HepG2 (cell line): ENCODE data around the gene THAP3. TPM values are rescaled to one million over a fixed set of nuclear protein-coding genes. Genes with fewer than 3 reads are reported as not detected.

Experiments
- ATAC-seq: fragments of 200-7000 bp; cut with Tn5 transposase; 3 replicates; pipeline ENCODE4 v1.9.1; 2020; ENCODE audit warnings: mild to moderate bottlenecking, moderate library complexity
- BruUV-seq: library from RNA; stranded (reverse); fragments of 400-500 nt; replicated peaks from 2 replicates; lab custom pipeline; 2021; lab: Mats Ljungman, UMichigan
- CTCF ChIA-PET: fragments of 300-600 bp; formaldehyde crosslinking; extraction: SDS; loops from one replicate; lab custom pipeline; 2021; ENCODE audit warnings: low total read pairs, inconsistent platforms, low intra/inter-chr PET ratio; lab: Yijun Ruan, JAX
- POLR2A ChIA-PET: fragments of 350-600 bp; sonication (Branson Sonifier 250); formaldehyde crosslinking; loops from one replicate; lab custom pipeline; 2020; ENCODE audit warnings: antibody characterized with exemption, inconsistent platforms; lab: Yijun Ruan, JAX
- DNase-seq: peaks from one replicate; pipeline ENCODE4 v3.0.0-alpha.2; 2015; ENCODE audit warnings: low spot score
- FAIRE-seq: peaks from 3 replicates; lab custom pipeline; 2011; peaks lifted over from hg19 to GRCh38; lab: Jason Lieb, UNC
- H2AFZ ChIP-seq: one replicate; pipeline ENCODE4 v1.6.1; 2011; ENCODE audit warnings: low read length, inconsistent platforms
- H3K27ac ChIP-seq: fragments of 300-600 bp; 3 replicates; pipeline ENCODE4 v1.8.0; 2011; ENCODE audit warnings: mixed run types, mild to moderate bottlenecking, mixed read lengths, low read length, inconsistent platforms; ENCODE audit not compliant: insufficient read depth; ENCODE audit errors: extremely low read length
- H3K27me3 ChIP-seq, 2 experiments: fragments of 200-600 bp in 1 of 2; 2 replicates in 1 of 2; 3 replicates in 1 of 2; pipeline versions ENCODE4 v1.6.0 to v1.8.0; 2011; ENCODE audit warnings: low read length in 2 of 2, mild to moderate bottlenecking in 2 of 2, moderate library complexity in 2 of 2, inconsistent platforms in 1 of 2; ENCODE audit not compliant: insufficient read depth in 2 of 2, control insufficient read depth in 1 of 2
- H3K36me3 ChIP-seq, 2 experiments: fragments of 200-600 bp in 1 of 2; replicated peaks in 1 of 2; 2 replicates in 1 of 2; 3 replicates in 1 of 2; pipeline versions ENCODE4 v1.5.1 to v1.8.0; 2011; ENCODE audit warnings: low read length in 2 of 2, inconsistent platforms in 1 of 2; ENCODE audit not compliant: insufficient read depth in 2 of 2, control insufficient read depth in 1 of 2
- H3K4me1 ChIP-seq: 2 replicates; pipeline ENCODE4 v1.5.1; 2012; ENCODE audit warnings: low read length, inconsistent platforms; ENCODE audit not compliant: insufficient read depth
- H3K4me2 ChIP-seq: 2 replicates; pipeline ENCODE4 v1.6.0; 2011; ENCODE audit warnings: low read depth, low read length, inconsistent platforms
- H3K4me3 ChIP-seq, 3 experiments: fragments of 200-600 bp in 1 of 3; sonication (generic), shearing (Covaris generic) in 1 of 3; replicated peaks in 1 of 3; 2 replicates each; pipeline ENCODE4 v1.5.1; 2011 to 2016; ENCODE audit warnings: low read length in 3 of 3, inconsistent platforms in 2 of 3, low read depth in 2 of 3, mild to moderate bottlenecking in 2 of 3, control low read depth in 1 of 3, mixed read lengths in 1 of 3; ENCODE audit not compliant: insufficient read depth in 1 of 3
- H3K79me2 ChIP-seq: one replicate; pipeline ENCODE4 v1.6.1; 2011; ENCODE audit warnings: low read length, inconsistent platforms; ENCODE audit not compliant: insufficient read depth
- H3K9ac ChIP-seq: 2 replicates; pipeline ENCODE4 v1.6.0; 2011; ENCODE audit warnings: mild to moderate bottlenecking, low read depth, low read length, inconsistent platforms; ENCODE audit not compliant: insufficient read depth
- H3K9me3 ChIP-seq: 2 replicates; pipeline ENCODE4 v1.5.1; 2012; ENCODE audit warnings: mild to moderate bottlenecking, low read length
- H4K20me1 ChIP-seq: 2 replicates; pipeline ENCODE4 v1.6.0; 2011; ENCODE audit warnings: inconsistent platforms, mild to moderate bottlenecking, low read length, moderate library complexity; ENCODE audit not compliant: insufficient read depth
- MXD1 ChIP-seq: sonication (generic); formaldehyde crosslinking; IDR thresholded peaks from 2 replicates; pipeline ENCODE4 v1.4.0; 2020; ENCODE audit warnings: mild to moderate bottlenecking, missing genetic modification reagents
- NCOR1 ChIP-seq: fragments of 200-600 bp; sonication (generic); IDR thresholded peaks from 2 replicates; pipeline ENCODE4 v1.7.0; 2017; ENCODE audit warnings: antibody characterized with exemption, low read length, borderline replicate concordance
- SAP130 ChIP-seq: IDR thresholded peaks from 2 replicates; pipeline ENCODE4 v1.6.1; 2016; ENCODE audit warnings: low read depth
- SOX6 ChIP-seq, 2 experiments: fragments of 450-650 bp in 1 of 2; sonication (generic) in 1 of 2; formaldehyde crosslinking in 1 of 2; IDR thresholded peaks; 2 replicates each; pipeline versions ENCODE4 v1.4.0 to v1.6.1; 2017 to 2020; ENCODE audit warnings: antibody characterized with exemption in 1 of 2, mild to moderate bottlenecking in 1 of 2, missing genetic modification reagents in 1 of 2
- SP5 ChIP-seq: IDR thresholded peaks from 2 replicates; pipeline ENCODE4 v1.6.1; 2016; ENCODE audit warnings: low read depth, borderline replicate concordance
- TBP ChIP-seq: sonication (generic); formaldehyde crosslinking; IDR thresholded peaks from 2 replicates; pipeline ENCODE4 v1.5.0; 2020; ENCODE audit warnings: missing genetic modification reagents
- TEAD3 ChIP-seq: optimal IDR thresholded peaks from 2 replicates; pipeline ENCODE3; 2016; ENCODE audit warnings: borderline replicate concordance
- ZBTB20 ChIP-seq: sonication (generic); formaldehyde crosslinking; IDR thresholded peaks from 2 replicates; pipeline ENCODE4 v1.8.1; 2023; ENCODE audit warnings: missing genetic modification reagents, low read depth, mild to moderate bottlenecking, borderline replicate concordance
- ZFX ChIP-seq: sonication (generic); formaldehyde crosslinking; IDR thresholded peaks from 2 replicates; pipeline ENCODE4 v1.4.0; 2020; ENCODE audit warnings: mild to moderate bottlenecking, low read depth, missing genetic modification reagents, moderate library complexity
- ZNF260 ChIP-seq: sonication (generic); formaldehyde crosslinking; IDR thresholded peaks from 2 replicates; pipeline ENCODE4 v1.4.0; 2020; ENCODE audit warnings: missing genetic modification reagents, low read depth, mild to moderate bottlenecking, borderline replicate concordance
- ZNF331 ChIP-seq: sonication (generic); formaldehyde crosslinking; IDR thresholded peaks from 2 replicates; pipeline ENCODE4 v1.4.0; 2020; ENCODE audit warnings: missing genetic modification reagents
- ZNF768 ChIP-seq: sonication (generic); formaldehyde crosslinking; IDR thresholded peaks from 2 replicates; pipeline ENCODE4 v1.4.0; 2020; ENCODE audit warnings: missing genetic modification reagents
- ZNF792 ChIP-seq: IDR thresholded peaks from 2 replicates; pipeline ENCODE4 v1.6.1; 2016
- ZNF841 ChIP-seq: sonication (generic); formaldehyde crosslinking; IDR thresholded peaks from 2 replicates; pipeline ENCODE4 v1.8.1; 2023; ENCODE audit warnings: missing genetic modification reagents, borderline replicate concordance
- WGBS: methylation state at CpG from one replicate; pipeline ENCODE4 v1.1.6; 2017; ENCODE audit warnings: low lambda C conversion rate; 5-methylcytosine and 5-hydroxymethylcytosine counted together
- in situ Hi-C: cut with HindIII; loops from 2 replicates; pipeline ENCODE4 v1.10.0; 2017; ENCODE audit warnings: low pct_unique_long_range_greater_than_20kb; ENCODE audit not compliant: extremely low pct_ligation_motif_present
- intact Hi-C: fragments of 100-400 bp; cut with micrococcal nuclease; formaldehyde crosslinking; loops from one replicate; pipeline ENCODE4 v1.10.0; 2022; ENCODE audit not compliant: unreplicated experiment
- polyA plus RNA-seq, 8 experiments: library from polyadenylated mRNA; depleted of rRNA in 3 of 8; stranded (reverse) in 7 of 8; unstranded in 1 of 8; fragments of >200 nt; fragmentation: Illumina TruSeq in 4 of 8; extraction: Trizol in 4 of 8; gene quantifications; 2 replicates each; pipeline versions ENCODE4 v1.2.1 to v1.2.3, GENCODE V29; 2011 to 2016; ENCODE audit warnings: low read depth in 4 of 8, missing spikeins in 1 of 8, mixed read lengths in 1 of 8; ENCODE audit not compliant: insufficient read depth in 1 of 8
- total RNA-seq, 5 experiments: library from RNA; depleted of rRNA; stranded (reverse); fragments of >200 nt; fragmentation: Illumina TruSeq; extraction: Trizol; gene quantifications; 2 replicates each; pipeline ENCODE4 v1.2.3, GENCODE V29; 2016; ENCODE audit warnings: low read depth in 1 of 5
- TF ChIP-seq, protein P1 (sequence below): sonication (generic); formaldehyde crosslinking; IDR thresholded peaks from 2 replicates; pipeline ENCODE4 v1.4.0; 2020; ENCODE audit warnings: mild to moderate bottlenecking, missing genetic modification reagents

Gene THAP3
- total and polyA plus RNA-seq, 2 of the 13 experiments (the other 11 are each of a cell fraction or from before 2014, with no cell fraction given), result 10.3 to 14.9 TPM

GRCh38 chr1:6623269-6623965 lies 1.3 kb upstream of the THAP3 start:
- DNase-seq, result no peak
- whole genome bisulfite sequencing, result 88% methylated on average over 14 of the region's 14 CpGs
- ChIA-PET CTCF (no interaction called here), POLR2A (interaction anchor here (0.9 to 3.1 kb wide), 3 partner anchors 19 to 161 kb away, joined by 3 to 19 read pairs (median 5); partner anchors contain the start of genes CAMTA1 and KLHL21)
- no peak overlapping the region for H3K9ac ChIP-seq
- no peak for ATAC-seq
- in situ Hi-C loops (no loop called here), intact Hi-C loops (no loop called here)
- H3K4me3 ChIP-seq, result no peak overlapping the region
- TF ChIP-seq TEAD3 (CRISPR knock-in tag) (no peak), NCOR1 (no peak), ZNF331 (CRISPR knock-in tag) (no peak), ZFX (CRISPR knock-in tag) (no peak), SP5 (CRISPR knock-in tag) (no peak)
- no peak overlapping the region for H2AFZ ChIP-seq
- H3K36me3 ChIP-seq, result peaks cover 23 to 64% of the 10 kb centered on the region in 2 experiments; a peak in 4 of 5 replicates
- H3K9me3 ChIP-seq, result no peaks in the 10 kb centered on the region
- no peaks in the 10 kb centered on the region; the same call in 1 of the 2 replicates for H4K20me1 ChIP-seq
- no peaks in the 10 kb centered on the region; a peak in 1 of 5 replicates for H3K27me3 ChIP-seq
- FAIRE-seq, result no peak
- no TSS peak for BruUV-seq
- no peak overlapping the region for H3K27ac ChIP-seq
- H3K4me2 ChIP-seq, result no peak overlapping the region
- peaks cover 31% of the 10 kb centered on the region for H3K4me1 ChIP-seq
- peaks cover 32% of the 10 kb centered on the region for H3K79me2 ChIP-seq

DNA sequence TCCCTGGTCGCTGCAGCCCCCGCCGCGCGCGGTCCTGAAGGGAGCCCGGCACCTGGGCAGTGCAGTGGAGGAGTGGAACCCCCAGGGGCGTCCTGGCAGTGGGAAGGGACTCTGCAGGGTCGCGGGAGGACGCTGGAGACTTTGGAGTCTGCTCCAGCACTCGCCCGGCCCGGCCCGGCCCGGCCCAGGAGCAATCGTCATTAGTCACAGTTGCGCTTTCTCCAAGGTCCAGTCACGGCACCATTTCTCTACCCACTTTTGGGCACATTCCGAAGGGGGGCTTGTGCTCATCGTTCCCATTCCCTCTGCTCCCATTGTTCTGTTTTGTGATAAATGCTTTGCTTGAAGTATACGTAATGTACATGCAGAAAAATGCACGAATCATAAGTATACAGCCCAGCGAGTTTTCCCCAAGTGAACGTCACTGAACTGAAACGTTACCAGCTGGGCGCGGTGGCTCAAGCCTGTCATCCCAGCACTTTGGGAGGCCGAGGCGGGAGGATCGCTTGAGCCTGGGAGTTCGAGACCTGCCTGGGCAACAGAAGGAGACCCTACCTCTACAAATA lies 999 bp downstream of the THAP3 start:
- no peaks in the 10 kb centered on the region for H3K9me3 ChIP-seq
- DNase-seq, result no peak
- 4% methylated on average over 25 of the region's 32 CpGs for WGBS
- in situ Hi-C loops (no loop called here), intact Hi-C loops (loop anchor here (5.0 kb wide), 1 partner anchor 43 kb away; no protein-coding TSS in a partner anchor)
- POLR2A ChIA-PET, result interaction anchor here (0.7 to 3.1 kb wide), 5 partner anchors 10 to 71 kb away, joined by 3 to 19 read pairs (median 5); partner anchors contain the start of genes KLHL21, NOL9 and TAS1R1
- no TSS peak for BruUV-seq
- no peaks in the 10 kb centered on the region; a peak in 1 of 5 replicates for H3K27me3 ChIP-seq
- H3K79me2 ChIP-seq, result peaks cover 27% of the 10 kb centered on the region
- H3K27ac ChIP-seq, result peak overlapping the region; percentile 73
- H3K4me2 ChIP-seq, result peak overlapping the region; percentile 93
- no peaks in the 10 kb centered on the region; the same call in 1 of the 2 replicates for H4K20me1 ChIP-seq
- peaks cover 17 to 62% of the 10 kb centered on the region in 2 experiments; a peak in 4 of 5 replicates for H3K36me3 ChIP-seq
- CTCF ChIA-PET, result interaction anchor here (1.4 kb wide), 1 partner anchor 72 kb away, joined by 3 read pairs; the partner anchor contains the start of gene NOL9
- H3K4me1 ChIP-seq, result peaks cover 31% of the 10 kb centered on the region
- H3K4me3 ChIP-seq, result peak overlapping the region; percentile 74 to 89 (median 88)
- peak; percentile 54; the same call in 2 of the 3 replicates for ATAC-seq
- H2AFZ ChIP-seq, result no peak overlapping the region
- FAIRE-seq, result no peak
- H3K9ac ChIP-seq, result peak overlapping the region; percentile 92
- TF ChIP-seq ZNF768 (CRISPR knock-in tag) (no peak), TBP (CRISPR knock-in tag) (no peak), ZBTB20 (CRISPR knock-in tag) (0 out of 2 replicates have a peak, but pooled peaks have one; percentile 27), SOX6 (IDR thresholded peaks at IDR 0.05) (no peak), SOX6 (CRISPR knock-in tag; IDR thresholded peaks at IDR 0.05) (no peak), ZNF260 (CRISPR knock-in tag) (no peak), ZNF792 (CRISPR knock-in tag) (no peak), ZNF841 (CRISPR knock-in tag) (no peak), MXD1 (CRISPR knock-in tag) (peak; percentile 43), SAP130 (CRISPR knock-in tag) (peak; percentile 53)
- TF ChIP-seq, protein P1, sequence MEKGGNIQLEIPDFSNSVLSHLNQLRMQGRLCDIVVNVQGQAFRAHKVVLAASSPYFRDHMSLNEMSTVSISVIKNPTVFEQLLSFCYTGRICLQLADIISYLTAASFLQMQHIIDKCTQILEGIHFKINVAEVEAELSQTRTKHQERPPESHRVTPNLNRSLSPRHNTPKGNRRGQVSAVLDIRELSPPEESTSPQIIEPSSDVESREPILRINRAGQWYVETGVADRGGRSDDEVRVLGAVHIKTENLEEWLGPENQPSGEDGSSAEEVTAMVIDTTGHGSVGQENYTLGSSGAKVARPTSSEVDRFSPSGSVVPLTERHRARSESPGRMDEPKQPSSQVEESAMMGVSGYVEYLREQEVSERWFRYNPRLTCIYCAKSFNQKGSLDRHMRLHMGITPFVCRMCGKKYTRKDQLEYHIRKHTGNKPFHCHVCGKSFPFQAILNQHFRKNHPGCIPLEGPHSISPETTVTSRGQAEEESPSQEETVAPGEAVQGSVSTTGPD (CRISPR knock-in tag), result no peak
